CD4-positive, alpha-beta T cell (primary cell): ENCODE measurements around the gene IL1RN. TPM values are rescaled to one million over a fixed set of nuclear protein-coding genes. Genes with fewer than 3 reads are reported as not detected.

Experiments
- ATAC-seq: fragments of 200-7000 bp; cut with Tn5 transposase; one replicate; pipeline ENCODE4 v1.10.0; 2022; ENCODE audit warnings: mild to moderate bottlenecking; ENCODE audit not compliant: poor library complexity
- CTCF ChIA-PET: fragments of 350-600 bp; sonication (Branson Sonifier 250); formaldehyde crosslinking; loops from one replicate; lab custom pipeline; 2021; ENCODE audit warnings: antibody characterized with exemption, inconsistent platforms; lab: Charles Lee
- POLR2A ChIA-PET: fragments of 350-600 bp; sonication (Branson Sonifier 250); formaldehyde crosslinking; loops from one replicate; lab custom pipeline; 2021; ENCODE audit warnings: antibody characterized with exemption, inconsistent platforms; lab: Charles Lee
- DNase-seq, 14 experiments: peaks; one replicate each; pipeline ENCODE4 v3.0.0-alpha.2; 2013 to 2020; ENCODE audit warnings: mixed read lengths in 2 of 14
- H3K27ac ChIP-seq, 2 donors: one replicate each; pipeline versions ENCODE4 v1.5.1 to v1.7.0; 2013; ENCODE audit warnings: low read length in 2 of 2, low read depth in 1 of 2, mild to moderate bottlenecking in 1 of 2
- H3K27me3 ChIP-seq, 2 experiments: 1 replicate in 1 of 2; 2 replicates in 1 of 2; pipeline versions ENCODE4 v1.6.1 to v1.7.0; 2013; ENCODE audit warnings: low read length in 2 of 2, control low read depth in 1 of 2, mild to moderate bottlenecking in 1 of 2, moderate library complexity in 1 of 2; ENCODE audit not compliant: insufficient read depth in 2 of 2, control insufficient read depth in 1 of 2
- H3K36me3 ChIP-seq: one replicate; pipeline ENCODE4 v1.6.1; 2013; ENCODE audit warnings: low read length, control low read depth; ENCODE audit not compliant: insufficient read depth
- H3K4me1 ChIP-seq: one replicate; pipeline ENCODE4 v1.6.1; 2013; ENCODE audit warnings: low read length, control low read depth; ENCODE audit not compliant: insufficient read depth
- H3K4me3 ChIP-seq: one replicate; pipeline ENCODE4 v1.5.1; 2013; ENCODE audit warnings: mild to moderate bottlenecking, low read length, moderate library complexity
- H3K9me3 ChIP-seq, 2 experiments: 1 replicate in 1 of 2; 2 replicates in 1 of 2; pipeline versions ENCODE4 v1.6.1 to v1.7.0; 2013; ENCODE audit warnings: low read length in 2 of 2, mild to moderate bottlenecking in 2 of 2, control low read depth in 1 of 2, moderate library complexity in 1 of 2; ENCODE audit not compliant: control insufficient read depth in 1 of 2, insufficient read depth in 1 of 2
- H3K27ac Mint-ChIP-seq: one replicate; pipeline ENCODE4 v1.8.0; 2020; ENCODE audit warnings: mixed read lengths
- H3K27me3 Mint-ChIP-seq: one replicate; pipeline ENCODE4 v1.8.0; 2021; ENCODE audit warnings: mixed read lengths
- H3K36me3 Mint-ChIP-seq: one replicate; pipeline ENCODE4 v1.8.0; 2021; ENCODE audit warnings: low read depth, mixed read lengths
- H3K4me1 Mint-ChIP-seq: one replicate; pipeline ENCODE4 v1.8.0; 2021; ENCODE audit warnings: low read depth, mixed read lengths
- H3K4me3 Mint-ChIP-seq: one replicate; pipeline ENCODE4 v1.8.0; 2020; ENCODE audit warnings: mild to moderate bottlenecking, mixed read lengths
- H3K9me3 Mint-ChIP-seq: one replicate; pipeline ENCODE4 v1.8.0; 2020; ENCODE audit warnings: mixed read lengths
- CTCF ChIP-seq: fragments of 200-600 bp; IDR thresholded peaks from one replicate; pipeline ENCODE4 v1.8.0; 2022; ENCODE audit warnings: antibody characterized with exemption, mild to moderate bottlenecking
- intact Hi-C, 2 experiments: fragments of 100-400 bp; cut with DNase I in 1 of 2; cut with micrococcal nuclease in 1 of 2; formaldehyde crosslinking; loops; one replicate each; pipeline versions ENCODE4 v1.15.1 to v1.9.0; 2023 to 2025; cut with DNase I, micrococcal nuclease
- total RNA-seq, 174 experiments: library from RNA in 2 of 174; stranded (reverse) in 2 of 174; gene quantifications; one replicate each; pipeline ENCODE4 v1.2.3 and lab custom pipeline; 2021 to 2026

Gene IL1RN
- total RNA-seq, 2 experiments from 2014 or later = 0.31 to 0.58 TPM

- no peaks in the 10 kb centered on the region for H3K27me3 ChIP-seq
- Mint-ChIP-seq H3K36me3 (peaks cover 86% of the 10 kb centered on the region), H3K27ac (peak overlapping the region; percentile 93), H3K27me3 (no peaks in the 10 kb centered on the region), H3K9me3 (no peaks in the 10 kb centered on the region), H3K4me1 (peaks cover 91% of the 10 kb centered on the region), H3K4me3 (no peak overlapping the region)
- intact Hi-C loops = no loop called here
- no peak for DNase-seq
- peak overlapping the region; percentile 22 to 45 for H3K27ac ChIP-seq
- ChIA-PET POLR2A (interaction anchor here (0.7 to 4.6 kb wide), 5 partner anchors 8 to 44 kb away, joined by 3 to 22 read pairs (median 4); partner anchors contain the start of gene PSD4), CTCF (interaction anchor here (1.7 to 2.7 kb wide), 2 partner anchors 16 to 46 kb away, joined by 4 to 11 read pairs; no protein-coding TSS in a partner anchor)
- peaks cover 81% of the 10 kb centered on the region for H3K36me3 ChIP-seq
- TF ChIP-seq CTCF = no peak
- no peaks in the 10 kb centered on the region for H3K9me3 ChIP-seq
- H3K4me3 ChIP-seq = no peak overlapping the region
- no peak for ATAC-seq
- peaks cover 98% of the 10 kb centered on the region for H3K4me1 ChIP-seq
Observed at GRCh38 chr2:113182471-113183260, 55.3 kb downstream of the IL1RN start.

- intact Hi-C loops = no loop called here
- Histone ChIP-seq H3K4me1 (peaks cover 96% of the 10 kb centered on the region), H3K9me3 (no peaks in the 10 kb centered on the region), H3K36me3 (peaks cover 80% of the 10 kb centered on the region), H3K27me3 (no peaks in the 10 kb centered on the region), H3K27ac (peak overlapping the region in 1 of 2 donors; percentile 45), H3K4me3 (no peak overlapping the region)
- peak overlapping the region; percentile 46 for H3K4me3 Mint-ChIP-seq
- ChIA-PET POLR2A (interaction anchor here (0.7 to 4.6 kb wide), 6 partner anchors 9 to 45 kb away, joined by 3 to 22 read pairs (median 4); partner anchors contain the start of gene PSD4), CTCF (interaction anchor here (0.9 to 1.7 kb wide), 4 partner anchors 8 to 47 kb away, joined by 3 to 8 read pairs (median 4); no protein-coding TSS in a partner anchor)
- peaks cover 86% of the 10 kb centered on the region for H3K36me3 Mint-ChIP-seq
- H3K9me3 Mint-ChIP-seq = no peaks in the 10 kb centered on the region
- no peaks in the 10 kb centered on the region for H3K27me3 Mint-ChIP-seq
- peaks cover 91% of the 10 kb centered on the region for H3K4me1 Mint-ChIP-seq
- ATAC-seq (no peak), DNase-seq (no peak)
- peak overlapping the region; percentile 80 for H3K27ac Mint-ChIP-seq
- TF ChIP-seq CTCF = no peak
Observed at GRCh38 chr2:113183264-113183663, 55.9 kb downstream of the IL1RN start.

Other genes starting within 250 kb of the IL1RN start
- gene IL37, start 216.4 kb upstream of the IL1RN start, total RNA-seq = not detected
- not detected for gene IL36G, start 149.6 kb upstream of the IL1RN start, total RNA-seq
- gene IL36A, start 122.1 kb upstream of the IL1RN start, total RNA-seq = under 1 TPM in 1 of 2 experiments, not detected in 1; 0.47 TPM
- not detected for gene IL36B, start 74.7 kb upstream of the IL1RN start, total RNA-seq
- gene IL36RN, start 68.4 kb upstream of the IL1RN start, total RNA-seq = not detected
- gene IL1F10, start 59.6 kb upstream of the IL1RN start, total RNA-seq = not detected
- gene PSD4, start 46.4 kb downstream of the IL1RN start, total RNA-seq = 100 to 1,000 TPM in 1 of 2 experiments, 10 to 100 TPM in 1; 96.5 to 101 TPM
- under 1 TPM; 0.36 to 0.52 TPM for gene PAX8, start 151.3 kb downstream of the IL1RN start, total RNA-seq